GM23248 (cell line): ENCODE measurements around the gene MISP3.

Source experiments
- EZH2 ChIP-seq: fragments of 200-600 bp; sonication (generic); IDR thresholded peaks from 2 replicates; pipeline ENCODE4 v1.6.1; 2018; ENCODE audit warnings: antibody characterized with exemption, mild to moderate bottlenecking; ENCODE audit not compliant: insufficient read depth, poor library complexity, severe bottlenecking
- EZH2phosphoT487 ChIP-seq: fragments of 200-600 bp; sonication (generic); IDR thresholded peaks from 2 replicates; pipeline ENCODE4 v1.6.1; 2018; ENCODE audit warnings: antibody characterized with exemption, moderate library complexity, mild to moderate bottlenecking, low read depth; ENCODE audit not compliant: insufficient read depth

DNA sequence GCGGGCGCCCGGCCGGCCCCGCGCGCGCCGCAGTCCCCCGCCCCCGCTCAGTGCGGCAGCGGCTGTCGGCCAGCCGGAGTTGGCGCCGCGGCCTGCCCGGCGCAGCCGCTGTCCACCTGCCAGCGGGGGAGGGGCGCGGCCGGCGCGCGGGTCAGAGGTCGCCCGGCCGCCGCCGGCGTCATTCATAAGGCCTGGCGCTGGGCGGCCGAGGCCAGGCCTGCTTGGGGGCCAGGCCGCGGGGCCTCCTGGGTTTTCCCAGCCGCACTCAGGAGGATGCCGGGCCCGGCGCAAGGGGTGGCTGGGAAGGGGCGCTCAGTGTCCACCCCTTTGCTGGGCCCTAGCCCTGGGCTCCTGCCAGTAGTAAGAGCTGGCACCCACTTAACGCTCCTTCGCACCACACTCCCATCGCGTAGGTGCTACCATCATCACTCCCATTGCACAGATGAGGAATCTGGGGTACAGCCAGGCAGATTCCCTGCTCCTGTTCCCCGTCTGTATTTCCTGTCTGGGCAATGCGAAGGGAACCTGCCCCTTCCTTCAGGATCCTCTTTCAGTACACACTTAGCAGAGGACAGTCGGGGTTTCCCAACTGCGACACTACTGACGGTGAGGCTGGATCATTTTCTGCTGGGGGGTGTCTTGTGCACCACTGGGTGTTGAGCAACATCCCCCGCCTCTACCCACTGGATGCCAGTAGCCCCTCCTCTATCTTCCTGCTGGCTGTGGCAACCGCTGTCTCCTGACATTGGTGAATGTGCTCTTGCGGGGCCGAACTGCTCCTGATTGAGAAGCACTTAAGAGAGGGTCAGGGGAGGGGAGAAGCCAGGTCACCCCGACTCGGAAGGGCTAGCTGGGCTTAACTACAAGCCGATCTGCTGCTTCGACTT is 45.8 kb downstream of the MISP3 start:
- TF ChIP-seq EZH2 (no peak), EZH2phosphoT487 (no peak)
